Mammary epithelial cell (primary cell): ENCODE measurements around the gene RANBP9.

ENCODE experiments used
- CTCF ChIP-seq, 2 donors: IDR thresholded peaks in 1 of 2; conservative IDR thresholded peaks in 1 of 2; 2 replicates each; pipeline ENCODE4 v1.5.1; 2011 to 2012; ENCODE audit warnings: inconsistent platforms in 2 of 2, low read length in 2 of 2, mild to moderate bottlenecking in 2 of 2, control low read depth in 1 of 2, low read depth in 1 of 2; ENCODE audit not compliant: insufficient read depth in 1 of 2; ENCODE audit errors: extremely low read depth in 1 of 2
- EZH2 ChIP-seq: IDR thresholded peaks from 2 replicates; pipeline ENCODE4 v1.6.1; 2012; ENCODE audit warnings: low read length, inconsistent platforms, borderline replicate concordance

- TF ChIP-seq CTCF (conservative IDR thresholded peaks at IDR 0.05 in 1 of 2, IDR thresholded peaks at IDR 0.05 in 1 of 2; ENCODE audit: extremely low read depth in 1 of 2, insufficient read depth in 1 of 2, low read depth in 1 of 2, low read length in 2 of 2) (no peak), EZH2 (no peak)
These were observed 35.0 kb downstream of the RANBP9 start for GRCh38 chr6:13676551-13677156.
